GM10847 (cell line): ENCODE results near the gene ACTN4.

Source experiments
- POLR2A ChIP-seq: IDR thresholded peaks from 2 replicates; pipeline ENCODE4 v1.6.1; 2011; ENCODE audit not compliant: insufficient read length; ENCODE audit errors: extremely low read depth

The ACTN4 gene

DNA sequence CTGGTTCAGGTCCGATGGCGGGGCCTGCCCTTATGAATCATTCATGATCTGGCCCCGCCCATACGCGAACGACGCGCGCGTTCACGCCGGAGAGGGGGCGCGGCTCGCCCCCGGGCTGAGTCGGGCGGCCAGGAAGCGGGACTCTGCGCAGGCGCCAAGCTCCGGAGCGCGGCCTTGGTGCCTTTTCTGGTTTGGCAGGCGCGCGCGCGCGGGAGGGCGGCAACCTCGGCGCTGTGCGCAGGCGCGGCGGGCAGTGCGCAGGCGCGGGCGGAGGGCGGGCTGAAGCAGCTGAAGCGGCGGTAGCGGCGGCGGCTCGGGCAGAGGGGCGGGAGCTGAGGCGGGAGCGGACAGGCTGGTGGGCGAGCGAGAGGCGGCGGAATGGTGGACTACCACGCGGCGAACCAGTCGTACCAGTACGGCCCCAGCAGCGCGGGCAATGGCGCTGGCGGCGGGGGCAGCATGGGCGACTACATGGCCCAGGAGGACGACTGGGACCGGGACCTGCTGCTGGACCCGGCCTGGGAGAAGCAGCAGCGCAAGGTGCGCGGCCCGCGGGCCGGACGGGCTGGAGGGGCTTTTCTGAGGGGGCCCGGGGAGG, at the start of gene ACTN4:
Gene ACTN4 (plus strand): TSS at position 282 of the 598 bp plus-strand sequence. CDS start 97 bp downstream, at position 379.
- peak; percentile 96 for TF ChIP-seq POLR2A

DNA sequence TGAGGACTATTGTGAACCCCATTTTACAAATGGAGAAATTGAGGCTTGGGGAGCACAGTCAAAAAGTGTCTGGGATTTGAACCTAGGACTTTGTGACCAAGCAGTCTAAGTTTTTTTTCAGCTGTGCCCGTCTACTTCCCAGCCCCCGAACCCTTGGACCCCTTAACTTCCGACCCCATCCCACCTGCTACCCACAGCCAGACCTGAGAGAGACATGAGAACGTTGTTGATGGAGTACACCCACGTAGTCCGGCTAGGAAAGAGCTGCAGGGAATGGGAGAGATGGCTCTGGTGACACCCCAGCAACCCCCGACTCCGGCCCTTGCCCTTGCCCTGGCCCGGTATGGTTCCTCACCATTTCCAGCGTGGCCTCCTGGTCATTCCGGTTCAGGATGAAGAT, 47.7 kb upstream of the ACTN4 start:
- no peak for TF ChIP-seq POLR2A

DNA sequence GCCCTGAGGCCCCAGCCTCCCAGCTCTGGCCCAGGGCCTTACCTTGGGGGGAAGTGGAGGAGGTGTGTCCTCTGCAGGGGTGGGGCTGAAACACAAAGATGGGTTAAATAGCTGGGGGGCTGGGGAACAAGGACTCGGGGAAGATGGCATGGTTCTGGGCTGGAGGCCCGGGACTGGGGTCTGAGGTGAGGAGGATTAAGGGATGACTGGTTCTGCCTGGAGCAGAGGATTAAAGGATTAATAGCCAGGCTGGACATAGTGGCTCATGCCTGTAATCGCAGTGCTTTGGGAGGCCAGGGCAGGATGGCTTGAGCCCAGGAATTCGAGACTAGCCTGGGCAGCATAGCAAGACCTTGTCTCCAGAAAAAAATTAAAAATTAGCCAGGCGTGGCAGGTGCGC, 41.3 kb upstream of the ACTN4 start:
- TF ChIP-seq POLR2A = no peak

DNA sequence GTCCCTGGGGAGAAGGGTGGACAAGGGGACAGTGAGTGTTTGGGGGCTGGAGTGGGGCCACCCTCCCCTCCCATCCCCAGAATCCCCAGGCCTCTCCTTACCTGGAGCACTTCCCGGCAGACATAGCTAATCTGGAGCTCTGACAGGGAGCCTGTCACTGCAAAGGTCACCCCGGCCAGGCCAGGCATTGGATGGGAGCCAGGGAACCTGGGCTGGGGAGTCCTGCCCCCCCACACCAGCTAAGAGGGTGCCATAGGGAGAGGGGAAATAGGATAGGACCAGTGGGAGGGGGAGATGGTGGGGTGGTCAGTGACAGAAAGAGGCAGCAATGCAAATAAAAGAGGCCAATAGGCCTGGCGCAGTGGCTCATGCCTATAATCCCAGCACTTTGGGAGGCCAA, 33.2 kb upstream of the ACTN4 start:
- TF ChIP-seq POLR2A = no peak

DNA sequence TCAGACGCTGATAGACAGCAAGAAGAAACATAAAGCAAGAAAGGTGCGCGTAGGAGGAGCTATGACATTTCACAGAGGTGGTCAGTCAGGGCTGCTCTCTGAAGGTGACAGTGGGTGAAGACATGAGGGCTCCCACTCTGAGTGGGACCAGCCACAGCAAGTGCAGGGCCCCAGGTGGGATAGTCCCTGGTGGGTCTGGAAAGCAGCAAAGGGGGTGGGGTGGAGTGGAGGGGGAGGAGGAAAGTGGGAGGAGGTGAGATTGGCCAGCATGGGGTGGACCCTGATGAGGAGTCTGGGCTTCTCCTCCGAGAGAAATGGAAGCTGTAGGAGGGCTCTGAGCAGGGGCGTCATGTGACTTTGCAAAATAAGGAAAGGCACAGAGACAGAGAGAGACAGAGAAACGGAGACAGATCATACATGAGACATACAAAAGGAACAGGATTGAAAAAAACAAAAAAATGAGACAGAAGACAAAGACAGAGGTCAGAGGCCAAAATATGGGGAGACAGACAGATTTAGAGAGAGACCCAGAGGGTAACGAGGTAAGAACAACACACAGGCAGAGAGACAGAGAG, 32.4 kb upstream of the ACTN4 start:
- no peak for TF ChIP-seq POLR2A

DNA sequence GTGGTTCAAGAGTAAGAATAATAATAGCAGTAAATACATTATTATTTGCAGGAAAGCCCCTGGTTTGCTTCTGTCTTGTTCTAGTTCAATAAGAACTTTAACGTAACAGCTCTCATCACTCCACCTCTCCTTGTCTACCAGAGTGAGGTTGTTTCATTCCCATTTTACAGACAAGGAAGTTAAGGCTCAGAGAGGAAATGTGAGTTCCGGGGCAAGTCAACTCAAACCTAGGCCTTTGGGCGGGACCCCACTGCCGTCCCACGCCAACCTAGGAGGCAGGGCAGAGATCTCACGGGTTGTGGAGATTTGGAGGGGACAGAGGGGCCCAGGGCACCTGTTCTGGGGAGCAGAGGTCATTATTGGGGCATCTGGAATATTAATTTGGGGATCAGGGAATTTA, 31.2 kb upstream of the ACTN4 start:
- no peak for TF ChIP-seq POLR2A

DNA sequence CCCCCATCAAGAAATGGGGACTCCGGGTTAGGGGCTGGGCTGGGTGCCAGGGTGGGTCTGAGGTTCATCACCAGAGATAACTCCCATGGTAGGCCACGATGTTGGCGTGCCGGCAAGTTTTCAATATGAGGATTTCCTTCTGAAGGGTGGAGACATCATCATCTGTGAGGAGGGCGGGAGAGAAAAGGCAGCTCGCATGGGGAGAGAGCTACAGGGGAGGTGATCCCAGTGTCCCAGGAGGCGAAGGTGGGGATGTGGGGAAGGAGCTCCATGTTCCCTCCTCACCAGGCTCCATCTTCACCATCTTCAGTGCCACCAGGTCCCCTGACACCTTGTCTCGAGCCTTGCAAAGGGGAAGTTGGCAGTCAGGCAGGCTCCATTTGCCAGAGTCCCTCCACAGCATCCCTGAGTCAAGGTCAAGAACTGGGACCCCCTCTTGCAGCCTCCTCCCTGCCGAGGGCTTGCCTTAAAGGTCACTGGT, 30.1 kb upstream of the ACTN4 start:
- no peak for TF ChIP-seq POLR2A

DNA sequence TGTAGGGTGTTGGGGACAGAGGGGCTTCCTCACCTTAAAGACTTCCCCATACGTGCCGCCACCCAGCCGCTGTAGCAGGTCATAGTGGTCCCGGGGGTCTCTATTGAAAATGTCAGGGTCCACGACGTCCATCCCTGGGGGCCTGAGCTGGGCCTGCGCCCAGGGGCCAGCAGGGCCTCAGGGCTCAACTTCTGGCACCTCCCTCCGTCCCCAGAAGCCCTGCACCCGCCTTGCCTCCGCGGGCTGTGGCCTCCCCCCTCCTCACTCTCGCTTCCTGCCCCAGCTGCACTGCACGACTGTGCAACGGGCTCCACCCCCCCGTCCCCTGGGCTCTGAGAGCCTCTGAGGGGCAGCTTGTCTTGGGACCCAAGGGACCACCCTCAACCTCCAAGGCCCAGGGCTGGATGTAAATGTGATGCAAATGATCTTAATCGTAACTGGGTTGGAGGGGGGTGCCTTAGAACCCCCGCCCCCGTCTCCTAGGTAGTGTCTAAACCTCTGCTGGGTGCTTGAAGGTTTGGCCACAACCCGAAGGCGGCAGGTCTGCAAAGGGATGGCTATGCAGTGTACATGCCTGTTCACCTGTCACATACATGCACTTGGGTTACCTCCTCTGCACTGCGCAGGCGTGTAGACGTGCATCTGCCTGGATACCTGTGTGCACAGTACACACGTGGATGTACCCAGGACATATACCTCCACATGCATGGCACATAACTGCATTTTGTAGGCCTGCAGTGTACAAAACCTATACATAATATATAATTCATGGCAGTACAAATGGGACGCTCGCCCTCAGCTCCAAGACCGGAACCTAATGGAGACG, 29.5 kb upstream of the ACTN4 start, which contains the start of gene MAP4K1:
Gene MAP4K1 (minus strand): TSS at position 190 of the 826 bp plus-strand sequence. CDS start 58 bp downstream, at position 132.
- TF ChIP-seq POLR2A = peak; percentile 67

DNA sequence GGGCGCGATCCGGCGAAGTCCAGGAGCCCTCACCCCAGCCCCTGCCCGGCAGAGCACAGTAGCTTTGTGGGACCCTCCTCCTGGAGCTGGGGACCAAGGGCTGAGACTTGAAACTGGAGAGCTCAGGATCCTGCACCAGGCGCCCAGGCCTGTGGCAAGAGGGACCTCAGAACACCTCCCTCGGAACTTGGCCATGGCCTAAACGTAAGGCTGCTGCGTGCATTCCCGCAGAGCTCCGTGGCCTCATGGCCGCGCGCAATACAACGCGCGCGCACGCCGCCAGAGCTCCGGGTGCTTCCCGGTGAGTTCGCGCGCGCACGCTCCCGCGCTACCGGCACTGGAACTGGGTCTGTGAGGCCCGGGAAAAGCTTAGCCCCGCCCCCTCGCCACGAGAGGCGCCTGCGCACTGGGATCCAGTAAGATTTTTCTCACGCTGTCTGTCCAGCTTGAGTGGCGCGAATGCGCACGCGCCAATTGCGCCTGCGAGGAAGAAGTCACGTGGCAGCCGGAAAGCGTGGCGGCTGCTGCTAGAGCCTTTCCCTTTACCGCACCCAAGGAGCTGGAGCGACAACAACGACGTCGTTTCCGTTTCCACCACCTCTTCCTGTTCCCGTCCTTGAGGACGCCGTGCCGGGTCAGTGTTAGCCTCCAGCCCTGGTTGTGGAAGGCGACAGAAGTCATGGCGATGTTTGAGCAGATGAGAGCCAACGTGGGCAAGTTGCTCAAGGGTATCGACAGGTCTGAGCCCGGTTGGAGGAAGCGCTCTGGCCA, 28.7 kb upstream of the ACTN4 start, which contains the start of gene EIF3K:
Gene EIF3K (plus strand): TSS at position 599 of the 771 bp plus-strand sequence. CDS start 81 bp downstream, at position 680.
- peak; percentile 83 for TF ChIP-seq POLR2A

DNA sequence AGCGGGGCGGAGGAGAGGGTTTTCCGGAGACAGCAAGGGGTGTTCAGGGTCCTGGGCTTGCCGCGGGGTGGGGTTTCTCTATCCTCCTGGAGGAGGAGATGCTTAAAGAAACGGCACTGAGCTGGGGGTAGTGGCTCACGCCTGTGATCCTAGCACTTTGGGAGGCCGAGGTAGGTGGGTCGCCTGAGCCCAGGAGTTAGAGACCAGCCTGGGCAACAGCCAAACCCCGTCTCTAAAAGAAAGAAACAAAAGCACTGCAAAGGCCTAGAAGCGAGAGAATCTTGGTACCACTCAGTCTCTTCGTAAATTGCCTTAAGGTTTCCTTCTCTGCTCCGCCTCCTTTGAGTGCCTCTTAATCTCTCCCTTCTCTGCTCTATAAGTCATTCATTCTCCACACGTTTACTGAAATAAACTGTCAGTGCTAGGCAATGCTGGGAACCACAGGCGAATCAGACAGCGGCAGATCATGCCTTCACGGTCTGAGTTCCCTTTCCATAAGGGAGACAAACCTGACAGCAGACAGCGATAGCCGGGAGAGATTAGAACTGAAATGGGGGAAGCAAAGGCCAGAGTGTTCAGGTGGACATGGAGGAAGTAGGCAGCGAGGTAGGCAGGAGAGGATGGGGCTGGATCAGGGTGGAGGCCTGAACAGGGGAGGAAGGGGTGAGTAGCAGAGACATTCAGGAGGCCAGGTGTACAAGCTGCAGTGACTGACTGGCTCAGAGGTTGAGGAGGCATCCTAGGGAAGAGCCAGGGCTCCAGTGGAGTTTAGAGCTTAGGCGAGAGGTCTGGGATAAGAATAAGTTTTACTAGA, 27.9 kb upstream of the ACTN4 start:
- no peak for TF ChIP-seq POLR2A

DNA sequence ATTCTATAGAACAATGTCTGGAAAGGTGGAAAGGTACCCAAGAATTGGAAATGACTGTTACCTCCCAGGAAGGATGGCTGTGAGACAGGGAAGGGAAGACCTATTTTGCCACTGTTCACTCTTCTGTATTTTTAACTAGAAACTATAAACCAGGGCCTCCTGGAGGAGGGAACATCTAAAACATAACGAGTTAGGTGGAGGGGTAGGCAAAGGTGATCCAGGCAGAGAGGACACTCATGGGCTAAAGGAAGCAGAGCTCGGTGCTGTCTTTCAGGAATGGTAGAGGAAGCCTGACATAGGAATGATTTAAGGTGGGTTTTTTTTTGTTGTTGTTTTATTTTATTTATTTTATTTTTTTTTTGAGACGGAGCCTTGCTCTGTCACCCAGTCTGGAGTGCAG, 22.6 kb upstream of the ACTN4 start:
- TF ChIP-seq POLR2A = no peak

DNA sequence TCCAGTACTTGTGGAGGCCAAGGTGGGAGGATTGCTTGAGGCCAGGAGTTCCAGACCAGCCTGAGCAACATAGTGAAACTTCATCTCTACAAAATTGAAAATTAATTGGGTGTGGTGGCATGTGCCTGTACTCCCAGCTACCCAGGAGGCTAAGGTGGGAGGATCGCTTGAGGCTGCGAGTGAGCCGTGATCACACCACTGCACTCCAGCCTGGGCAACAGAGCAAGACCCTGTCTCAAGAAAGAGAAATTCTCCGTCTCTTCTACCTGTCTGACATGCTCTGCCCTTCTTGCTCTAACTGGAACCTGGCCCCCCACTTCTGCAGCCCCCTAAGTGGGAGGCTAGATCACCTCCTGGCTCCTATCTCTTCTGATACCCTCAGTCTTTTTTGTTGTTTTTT, 21.0 kb upstream of the ACTN4 start:
- no peak for TF ChIP-seq POLR2A

DNA sequence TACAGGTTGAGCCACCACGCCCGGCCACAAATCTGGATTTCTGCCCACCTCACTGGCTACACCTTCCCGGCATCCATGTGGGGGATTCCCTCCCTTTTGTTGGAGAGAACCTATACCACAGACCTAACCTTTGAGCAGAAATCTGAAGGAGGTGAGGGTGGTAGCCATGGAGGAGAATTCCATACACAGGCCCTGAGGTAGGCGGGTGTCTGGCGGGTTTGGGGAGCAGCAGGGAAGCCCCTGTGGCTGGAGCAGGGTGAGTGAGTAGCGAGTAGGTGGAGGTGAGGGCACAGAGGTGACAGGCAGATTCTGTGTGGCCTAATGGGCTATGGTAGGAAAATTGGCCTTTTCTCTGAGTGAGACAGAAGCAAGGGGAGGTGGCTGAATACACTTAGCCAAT, 17.9 kb upstream of the ACTN4 start:
- no peak for TF ChIP-seq POLR2A

DNA sequence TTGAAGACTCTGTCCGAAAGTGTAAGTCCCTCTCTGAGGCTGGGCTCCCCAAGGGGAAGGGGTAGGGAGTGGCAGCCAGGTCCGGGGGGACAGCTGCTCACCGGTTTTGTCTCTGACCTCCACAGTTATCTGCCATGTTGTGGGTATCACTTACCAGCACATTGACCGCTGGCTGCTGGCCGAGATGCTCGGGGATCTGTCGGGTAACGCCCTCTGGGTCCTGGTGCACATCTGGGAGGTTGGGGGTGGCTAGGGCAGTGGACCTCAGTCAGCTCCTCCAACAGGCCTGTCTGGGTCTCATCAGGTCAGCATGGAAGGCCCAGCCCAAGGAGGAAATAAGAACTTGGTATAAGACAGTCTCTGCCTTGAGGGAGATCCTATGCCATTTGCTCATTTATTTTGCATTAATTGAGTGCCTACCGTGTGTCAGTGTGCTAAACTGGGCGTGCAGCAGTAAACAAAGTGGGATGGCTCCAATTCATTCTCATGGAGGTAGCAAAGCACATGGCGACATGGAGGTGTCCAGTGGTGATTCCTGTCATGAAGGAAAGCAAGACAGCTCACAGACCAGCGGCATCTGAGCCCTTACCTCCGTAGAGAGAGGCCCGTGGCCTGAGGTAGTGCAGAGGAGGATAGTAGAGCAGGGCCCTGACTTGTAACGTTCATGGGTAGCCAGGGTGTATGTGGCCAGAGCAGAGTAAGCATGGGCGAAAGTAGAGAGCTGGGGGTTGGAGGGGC, 14.8 kb upstream of the ACTN4 start:
- no peak for TF ChIP-seq POLR2A
